HEK293 (cell line): ENCODE results near the gene CR1.

Source experiments
- ZBTB8A ChIP-seq: fragments of 450-650 bp; formaldehyde crosslinking; IDR thresholded peaks from 2 replicates; pipeline ENCODE4 v1.5.1; 2016; ENCODE audit warnings: missing biosample characterization, missing genetic modification characterization
- ZNF335 ChIP-seq: fragments of 450-650 bp; formaldehyde crosslinking; conservative IDR thresholded peaks from 2 replicates; pipeline ENCODE4 v1.5.1; 2016; ENCODE audit warnings: missing biosample characterization, missing genetic modification characterization
- ZNF585B ChIP-seq: fragments of 450-650 bp; formaldehyde crosslinking; IDR thresholded peaks from 2 replicates; pipeline ENCODE4 v1.5.1; 2016; ENCODE audit warnings: missing biosample characterization, missing genetic modification characterization
- TF ChIP-seq, protein P1 (sequence below): fragments of 450-650 bp; formaldehyde crosslinking; IDR thresholded peaks from 2 replicates; pipeline ENCODE4 v1.5.1; 2016; ENCODE audit warnings: missing biosample characterization, missing genetic modification characterization

DNA sequence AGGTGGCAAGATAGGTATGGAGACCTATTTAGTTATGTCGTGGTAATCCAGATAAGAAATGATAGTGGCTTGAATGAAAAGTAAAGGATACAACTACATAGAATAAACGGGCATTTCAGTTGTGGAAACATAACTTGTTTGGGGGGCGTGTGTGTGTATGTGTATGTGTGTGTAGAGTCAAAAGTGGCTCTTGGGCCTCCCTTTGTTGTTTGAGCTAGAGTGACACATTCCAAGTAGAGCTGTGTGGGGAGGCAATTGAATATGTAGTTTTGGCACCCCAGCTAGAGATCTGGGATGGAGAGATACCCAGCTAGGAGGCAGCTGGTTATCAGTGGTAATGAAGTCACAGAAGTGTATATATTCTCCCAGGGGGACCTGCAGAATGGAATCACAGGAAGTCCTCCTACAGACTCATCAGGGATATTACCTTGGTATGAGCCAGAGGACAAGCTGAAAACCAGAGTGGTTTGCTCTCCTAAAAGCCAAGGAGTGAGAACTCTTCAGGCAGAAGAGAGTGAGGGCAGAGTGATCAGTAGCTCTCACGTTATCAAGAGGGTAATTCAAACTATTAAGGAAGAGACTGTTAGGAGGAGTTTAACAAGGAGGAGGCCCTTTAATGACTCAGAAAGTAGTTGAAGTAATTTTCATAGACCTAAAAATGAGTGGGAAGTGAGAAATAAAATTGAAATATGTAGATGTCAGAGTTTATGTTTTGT lies 154.1 kb downstream of the CR1 start:
- TF ChIP-seq, protein P1, sequence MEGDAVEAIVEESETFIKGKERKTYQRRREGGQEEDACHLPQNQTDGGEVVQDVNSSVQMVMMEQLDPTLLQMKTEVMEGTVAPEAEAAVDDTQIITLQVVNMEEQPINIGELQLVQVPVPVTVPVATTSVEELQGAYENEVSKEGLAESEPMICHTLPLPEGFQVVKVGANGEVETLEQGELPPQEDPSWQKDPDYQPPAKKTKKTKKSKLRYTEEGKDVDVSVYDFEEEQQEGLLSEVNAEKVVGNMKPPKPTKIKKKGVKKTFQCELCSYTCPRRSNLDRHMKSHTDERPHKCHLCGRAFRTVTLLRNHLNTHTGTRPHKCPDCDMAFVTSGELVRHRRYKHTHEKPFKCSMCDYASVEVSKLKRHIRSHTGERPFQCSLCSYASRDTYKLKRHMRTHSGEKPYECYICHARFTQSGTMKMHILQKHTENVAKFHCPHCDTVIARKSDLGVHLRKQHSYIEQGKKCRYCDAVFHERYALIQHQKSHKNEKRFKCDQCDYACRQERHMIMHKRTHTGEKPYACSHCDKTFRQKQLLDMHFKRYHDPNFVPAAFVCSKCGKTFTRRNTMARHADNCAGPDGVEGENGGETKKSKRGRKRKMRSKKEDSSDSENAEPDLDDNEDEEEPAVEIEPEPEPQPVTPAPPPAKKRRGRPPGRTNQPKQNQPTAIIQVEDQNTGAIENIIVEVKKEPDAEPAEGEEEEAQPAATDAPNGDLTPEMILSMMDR (tag by site-specific recombination) = no peak
- no peak for TF ChIP-seq ZNF335 (tag by site-specific recombination)
- TF ChIP-seq ZBTB8A (tag by site-specific recombination) = no peak
- TF ChIP-seq ZNF585B (tag by site-specific recombination) = no peak
